Esophagus muscularis mucosa (tissue), 4 donors: ENCODE data around the gene MYO10. TPM values are rescaled to one million over a fixed set of nuclear protein-coding genes. Genes with fewer than 3 reads are reported as not detected.

ENCODE experiments used
- DNase-seq: peaks from one replicate; pipeline ENCODE4 v3.0.0-alpha.2; 2017; ENCODE audit errors: extremely low spot score
- H3K27ac ChIP-seq, 4 donors: fragments of 200-600 bp; sonication (generic); replicated peaks in 1 of 4; 1 replicate in 3 of 4; 2 replicates in 1 of 4; pipeline ENCODE4 v1.5.1; 2016 to 2019; ENCODE audit warnings: mild to moderate bottlenecking in 1 of 4
- H3K27me3 ChIP-seq, 4 donors: fragments of 200-600 bp; sonication (generic); one replicate each; pipeline versions ENCODE4 v1.5.1 to v1.6.0; 2016 to 2019
- H3K36me3 ChIP-seq, 4 donors: fragments of 200-600 bp; sonication (generic); one replicate each; pipeline ENCODE4 v1.5.1; 2016 to 2019
- H3K4me1 ChIP-seq, 4 donors: fragments of 200-600 bp; sonication (generic); one replicate each; pipeline ENCODE4 v1.5.1; 2016 to 2019
- H3K4me3 ChIP-seq, 4 donors: fragments of 200-600 bp; sonication (generic); 1 replicate in 2 of 4; 2 replicates in 2 of 4; pipeline ENCODE4 v1.5.1; 2016 to 2019; ENCODE audit warnings: mild to moderate bottlenecking in 4 of 4, moderate library complexity in 1 of 4
- H3K9me3 ChIP-seq, 4 donors: fragments of 200-600 bp; sonication (generic); 1 replicate in 3 of 4; 2 replicates in 1 of 4; pipeline ENCODE4 v1.5.1; 2016 to 2019
- CTCF ChIP-seq, 3 experiments: fragments of 200-600 bp in 2 of 3; fragments of 450-650 bp in 1 of 3; sonication (generic) in 2 of 3; IDR thresholded peaks; one replicate each; pipeline ENCODE4 v1.5.1; 2017 to 2019; ENCODE audit warnings: antibody characterized with exemption in 3 of 3, mild to moderate bottlenecking in 2 of 3, moderate library complexity in 1 of 3
- EP300 ChIP-seq: sonication (generic); formaldehyde crosslinking; IDR thresholded peaks from one replicate; pipeline ENCODE4 v1.6.1; 2017; ENCODE audit warnings: antibody characterized with exemption
- POLR2A ChIP-seq: fragments of 450-650 bp; IDR thresholded peaks from one replicate; pipeline ENCODE4 v1.6.1; 2017; ENCODE audit warnings: antibody characterized with exemption, moderate library complexity, mild to moderate bottlenecking, low read depth
- POLR2AphosphoS5 ChIP-seq, 2 donors: sonication (generic); formaldehyde crosslinking; IDR thresholded peaks; one replicate each; pipeline ENCODE4 v1.6.1; 2017; ENCODE audit warnings: antibody characterized with exemption in 2 of 2
- WGBS: methylation state at CpG from one replicate; pipeline ENCODE4 v1.1.5; 2018; 5-methylcytosine and 5-hydroxymethylcytosine counted together
- intact Hi-C: fragments of 100-400 bp; cut with DNase I; formaldehyde crosslinking; loops from one replicate; pipeline ENCODE4 v1.15.1; 2023
- total RNA-seq, 4 donors: library from RNA; depleted of rRNA; stranded (reverse); fragments of >200 nt; gene quantifications; one replicate each; pipeline versions ENCODE4 v1.1.0 to v1.2.1, GENCODE V29; 2016

Gene MYO10
- total RNA-seq, 4 donors from 2014 or later = 7.1 to 9.3 (median 7.8) TPM

GRCh38 chr5:16812911-16813310 lies 123.2 kb downstream of the MYO10 start:
- H3K27ac ChIP-seq = no peak overlapping the region
- 90% methylated on average over 4 of the region's 4 CpGs for WGBS
- intact Hi-C loops = no loop called here
- H3K4me1 ChIP-seq = peaks cover 0 to 8% (median 0%) of the 10 kb centered on the region in 4 donors
- H3K36me3 ChIP-seq = no peaks in the 10 kb centered on the region
- TF ChIP-seq EP300 = no peak
- TF ChIP-seq POLR2AphosphoS5 (IDR thresholded peaks at IDR 0.05) = no peak
- DNase-seq = no peak
- no peaks in the 10 kb centered on the region for H3K9me3 ChIP-seq
- H3K4me3 ChIP-seq = no peak overlapping the region
- no peaks in the 10 kb centered on the region for H3K27me3 ChIP-seq

GRCh38 chr5:16812448-16812847 lies 123.6 kb downstream of the MYO10 start:
- Histone ChIP-seq H3K4me3 (no peak overlapping the region), H3K36me3 (no peaks in the 10 kb centered on the region), H3K27ac (no peak overlapping the region), H3K27me3 (no peaks in the 10 kb centered on the region), H3K4me1 (peaks cover 0 to 8% (median 4%) of the 10 kb centered on the region in 4 donors), H3K9me3 (no peaks in the 10 kb centered on the region)
- intact Hi-C loops = no loop called here
- TF ChIP-seq POLR2AphosphoS5 (IDR thresholded peaks at IDR 0.05) = no peak
- TF ChIP-seq EP300 = no peak
- no peak for TF ChIP-seq POLR2A
- TF ChIP-seq CTCF (IDR thresholded peaks at IDR 0.05) = no peak
- WGBS = 76% methylated on average over 3 of the region's 3 CpGs
- no peak for DNase-seq

GRCh38 chr5:16810208-16810854 lies 125.8 kb downstream of the MYO10 start:
- H3K27me3 ChIP-seq = no peaks in the 10 kb centered on the region
- intact Hi-C loops = no loop called here
- no peaks in the 10 kb centered on the region for H3K36me3 ChIP-seq
- WGBS = 80% methylated on average over 9 of the region's 9 CpGs
- H3K4me3 ChIP-seq = no peak overlapping the region
- H3K27ac ChIP-seq = no peak overlapping the region
- H3K9me3 ChIP-seq = no peaks in the 10 kb centered on the region
- no peak for TF ChIP-seq CTCF (IDR thresholded peaks at IDR 0.05)
- no peak for TF ChIP-seq POLR2AphosphoS5 (IDR thresholded peaks at IDR 0.05)
- TF ChIP-seq POLR2A = no peak
- TF ChIP-seq EP300 = no peak
- peaks cover 0 to 10% (median 8%) of the 10 kb centered on the region in 4 donors for H3K4me1 ChIP-seq
- DNase-seq = no peak

- 79% methylated on average over 11 of the region's 12 CpGs for WGBS
- no peak overlapping the region for H3K27ac ChIP-seq
- no peak for TF ChIP-seq CTCF (IDR thresholded peaks at IDR 0.05)
- no peak for TF ChIP-seq POLR2A
- no peak for TF ChIP-seq POLR2AphosphoS5 (IDR thresholded peaks at IDR 0.05)
- TF ChIP-seq EP300 = no peak
- intact Hi-C loops = no loop called here
- H3K4me1 ChIP-seq = peaks cover 0 to 10% (median 8%) of the 10 kb centered on the region in 4 donors
- no peak for DNase-seq
- no peaks in the 10 kb centered on the region for H3K9me3 ChIP-seq
- H3K4me3 ChIP-seq = no peak overlapping the region
- no peaks in the 10 kb centered on the region for H3K27me3 ChIP-seq
- no peaks in the 10 kb centered on the region for H3K36me3 ChIP-seq
These were observed 126.5 kb downstream of the MYO10 start for GRCh38 chr5:16809395-16810207.

GRCh38 chr5:16809010-16809394 lies 127.1 kb downstream of the MYO10 start:
- intact Hi-C loops = no loop called here
- no peak overlapping the region for H3K27ac ChIP-seq

More at GRCh38 chr5:16809010-16809394, 127.1 kb downstream of the MYO10 start:
- 93% methylated on average over 11 of the region's 11 CpGs for WGBS
- no peak for DNase-seq
- Histone ChIP-seq H3K9me3 (no peaks in the 10 kb centered on the region), H3K36me3 (no peaks in the 10 kb centered on the region), H3K27me3 (no peaks in the 10 kb centered on the region), H3K4me1 (peaks cover 0 to 10% (median 8%) of the 10 kb centered on the region in 4 donors), H3K4me3 (no peak overlapping the region)
- TF ChIP-seq EP300 (no peak), POLR2AphosphoS5 (IDR thresholded peaks at IDR 0.05) (no peak)
